HEK293 (cell line): Measurements from ENCODE around the gene DCST2.
A peak's percentile ranks its signal among the peaks of the same experiment; 100 is the strongest.

Source experiments
- GFI1B ChIP-seq: fragments of 450-650 bp; formaldehyde crosslinking; IDR thresholded peaks from 2 replicates; pipeline ENCODE4 v1.5.1; 2016; ENCODE audit warnings: missing biosample characterization, missing genetic modification characterization
- GLIS1 ChIP-seq: fragments of 450-650 bp; formaldehyde crosslinking; IDR thresholded peaks from 2 replicates; pipeline ENCODE4 v1.5.1; 2016; ENCODE audit warnings: missing biosample characterization, missing genetic modification characterization
- KLF10 ChIP-seq: fragments of 450-650 bp; IDR thresholded peaks from 2 replicates; pipeline ENCODE4 v1.5.1; 2018; ENCODE audit warnings: missing biosample characterization, mild to moderate bottlenecking, missing genetic modification characterization
- KLF17 ChIP-seq: fragments of 450-650 bp; formaldehyde crosslinking; IDR thresholded peaks from 2 replicates; pipeline ENCODE4 v1.5.1; 2016; ENCODE audit warnings: missing biosample characterization, missing genetic modification characterization
- PRDM1 ChIP-seq: fragments of 450-650 bp; formaldehyde crosslinking; IDR thresholded peaks from 2 replicates; pipeline ENCODE4; 2016; ENCODE audit warnings: missing biosample characterization, missing genetic modification characterization
- PRDM10 ChIP-seq: fragments of 450-650 bp; formaldehyde crosslinking; IDR thresholded peaks from 2 replicates; pipeline ENCODE4 v1.5.1; 2016; ENCODE audit warnings: missing biosample characterization, missing genetic modification characterization
- RBAK ChIP-seq: fragments of 450-650 bp; formaldehyde crosslinking; IDR thresholded peaks from 2 replicates; pipeline ENCODE4 v1.5.1; 2016; ENCODE audit warnings: missing biosample characterization, missing genetic modification characterization
- WT1 ChIP-seq: fragments of 450-650 bp; formaldehyde crosslinking; IDR thresholded peaks from 2 replicates; pipeline ENCODE4 v1.5.1; 2016; ENCODE audit warnings: missing biosample characterization, missing genetic modification characterization
- ZBTB26 ChIP-seq: fragments of 450-650 bp; formaldehyde crosslinking; optimal IDR thresholded peaks from 2 replicates; pipeline ENCODE3; 2016; ENCODE audit warnings: missing biosample characterization, mild to moderate bottlenecking, missing genetic modification characterization
- ZBTB48 ChIP-seq: fragments of 450-650 bp; formaldehyde crosslinking; IDR thresholded peaks from 2 replicates; pipeline ENCODE4 v1.5.1; 2016; ENCODE audit warnings: missing biosample characterization, missing genetic modification characterization
- ZBTB7A ChIP-seq: fragments of 450-650 bp; formaldehyde crosslinking; IDR thresholded peaks from 2 replicates; pipeline ENCODE4 v1.5.1; 2016; ENCODE audit warnings: low read depth, missing biosample characterization, missing genetic modification characterization
- ZFP3 ChIP-seq: fragments of 450-650 bp; formaldehyde crosslinking; IDR thresholded peaks from 2 replicates; pipeline ENCODE4 v1.5.1; 2016; ENCODE audit warnings: low read depth, missing biosample characterization, missing genetic modification characterization
- ZNF175 ChIP-seq: fragments of 450-650 bp; formaldehyde crosslinking; IDR thresholded peaks from 2 replicates; pipeline ENCODE4 v1.5.1; 2016; ENCODE audit warnings: missing biosample characterization, missing genetic modification characterization
- ZNF184 ChIP-seq: fragments of 450-650 bp; IDR thresholded peaks from 2 replicates; pipeline ENCODE4 v1.5.1; 2018; ENCODE audit warnings: missing biosample characterization, mild to moderate bottlenecking, missing genetic modification characterization
- ZNF223 ChIP-seq: fragments of 450-650 bp; formaldehyde crosslinking; IDR thresholded peaks from 2 replicates; pipeline ENCODE4 v1.5.1; 2016; ENCODE audit warnings: missing biosample characterization, missing genetic modification characterization
- ZNF239 ChIP-seq: fragments of 450-650 bp; formaldehyde crosslinking; IDR thresholded peaks from 2 replicates; pipeline ENCODE4 v1.5.1; 2016; ENCODE audit warnings: missing biosample characterization, missing genetic modification characterization
- ZNF248 ChIP-seq: fragments of 450-650 bp; formaldehyde crosslinking; IDR thresholded peaks from 2 replicates; pipeline ENCODE4 v1.5.1; 2017; ENCODE audit warnings: missing biosample characterization, missing genetic modification characterization
- ZNF488 ChIP-seq: fragments of 450-650 bp; formaldehyde crosslinking; IDR thresholded peaks from 2 replicates; pipeline ENCODE4 v1.5.1; 2016; ENCODE audit warnings: missing biosample characterization, missing genetic modification characterization
- ZNF501 ChIP-seq: fragments of 450-650 bp; formaldehyde crosslinking; IDR thresholded peaks from 2 replicates; pipeline ENCODE4 v1.5.1; 2016; ENCODE audit warnings: missing biosample characterization, missing genetic modification characterization
- ZNF544 ChIP-seq: fragments of 450-650 bp; formaldehyde crosslinking; IDR thresholded peaks from 2 replicates; pipeline ENCODE4 v1.5.0; 2017; ENCODE audit warnings: missing biosample characterization, missing genetic modification characterization
- ZNF585B ChIP-seq: fragments of 450-650 bp; formaldehyde crosslinking; IDR thresholded peaks from 2 replicates; pipeline ENCODE4 v1.5.1; 2016; ENCODE audit warnings: missing biosample characterization, missing genetic modification characterization
- ZNF596 ChIP-seq: fragments of 450-650 bp; IDR thresholded peaks from 2 replicates; pipeline ENCODE4 v1.5.0; 2018; ENCODE audit warnings: missing biosample characterization, mild to moderate bottlenecking, missing genetic modification characterization, moderate library complexity
- ZNF624 ChIP-seq: fragments of 450-650 bp; formaldehyde crosslinking; IDR thresholded peaks from 2 replicates; pipeline ENCODE4 v1.5.1; 2017; ENCODE audit warnings: missing biosample characterization, missing genetic modification characterization
- ZNF704 ChIP-seq: fragments of 450-650 bp; formaldehyde crosslinking; IDR thresholded peaks from 2 replicates; pipeline ENCODE4 v1.5.1; 2016; ENCODE audit warnings: missing biosample characterization, missing genetic modification characterization
- ZSCAN16 ChIP-seq: fragments of 450-650 bp; formaldehyde crosslinking; IDR thresholded peaks from 2 replicates; pipeline ENCODE4 v1.5.1; 2016; ENCODE audit warnings: missing biosample characterization, missing genetic modification characterization

DCST2 gene

GRCh38 chr1:155038602-155039307, 5.2 kb upstream of the DCST2 start (continued):
- TF ChIP-seq ZBTB26 (tag by site-specific recombination) (no peak), ZSCAN16 (tag by site-specific recombination) (peak; percentile 38; the same call in 1 of the 2 replicates), ZNF184 (tag by site-specific recombination) (no peak), ZNF501 (tag by site-specific recombination) (no peak), RBAK (tag by site-specific recombination) (no peak), GLIS1 (tag by site-specific recombination) (peak; percentile 33; the same call in 1 of the 2 replicates), PRDM10 (0 out of 2 replicates have a peak, but pooled peaks have one; percentile 30), WT1 (tag by site-specific recombination) (peak; percentile 55), KLF10 (tag by site-specific recombination) (no peak), KLF17 (tag by site-specific recombination) (peak; percentile 71), ZNF585B (tag by site-specific recombination) (no peak), PRDM1 (tag by site-specific recombination) (0 out of 2 replicates have a peak, but pooled peaks have one; percentile 25), GFI1B (tag by site-specific recombination) (no peak), ZBTB7A (no peak), ZNF544 (no peak), ZFP3 (no peak), ZNF239 (tag by site-specific recombination) (no peak), ZNF704 (tag by site-specific recombination) (no peak), ZNF596 (no peak), ZNF175 (tag by site-specific recombination) (no peak), ZBTB48 (no peak), ZNF624 (tag by site-specific recombination) (no peak), ZNF223 (tag by site-specific recombination) (no peak), ZNF488 (tag by site-specific recombination) (no peak), ZNF248 (tag by site-specific recombination) (no peak)
